B cell (primary cell): Measurements from ENCODE around the gene DYRK2. TPM values are rescaled to one million over a fixed set of nuclear protein-coding genes. Genes with fewer than 3 reads are reported as not detected.

Experiments used
- ATAC-seq: fragments of 200-7000 bp; cut with Tn5 transposase; one replicate; pipeline ENCODE4 v1.10.0; 2021; ENCODE audit warnings: low read depth, mild to moderate bottlenecking, moderate number of reproducible peaks, moderate library complexity
- CTCF ChIA-PET: fragments of 350-600 bp; sonication (Branson Sonifier 250); formaldehyde crosslinking; loops from one replicate; lab custom pipeline; 2021; ENCODE audit warnings: antibody characterized with exemption, inconsistent platforms; lab: Charles Lee
- POLR2A ChIA-PET: fragments of 350-600 bp; sonication (Branson Sonifier 250); formaldehyde crosslinking; loops from one replicate; lab custom pipeline; 2021; ENCODE audit warnings: antibody characterized with exemption; lab: Charles Lee
- DNase-seq: peaks from one replicate; pipeline ENCODE4 v3.0.0; 2013
- H2AFZ ChIP-seq: 2 replicates; pipeline ENCODE4 v1.6.1; 2012; ENCODE audit warnings: mild to moderate bottlenecking, low read depth, low read length; ENCODE audit not compliant: insufficient read depth, poor library complexity, severe bottlenecking
- H3K27ac ChIP-seq, 2 donors: 1 replicate in 1 of 2; 2 replicates in 1 of 2; pipeline ENCODE4 v1.5.1; 2012 to 2013; ENCODE audit warnings: low read length in 2 of 2, mild to moderate bottlenecking in 2 of 2, moderate library complexity in 1 of 2
- H3K27me3 ChIP-seq, 4 experiments: fragments of 200-600 bp in 1 of 4; sonication (generic) in 1 of 4; replicated peaks in 1 of 4; 1 replicate in 2 of 4; 2 replicates in 2 of 4; pipeline versions ENCODE4 v1.6.1 to v1.7.0; 2013 to 2016; ENCODE audit warnings: low read length in 3 of 4, mild to moderate bottlenecking in 2 of 4, mixed read lengths in 1 of 4, moderate library complexity in 1 of 4; ENCODE audit not compliant: insufficient read depth in 4 of 4, control insufficient read depth in 3 of 4; ENCODE audit errors: control extremely low read depth in 1 of 4
- H3K36me3 ChIP-seq, 2 experiments: replicated peaks in 1 of 2; 1 replicate in 1 of 2; 2 replicates in 1 of 2; pipeline versions ENCODE4 v1.6.1 to v1.7.1; 2013; ENCODE audit warnings: low read length in 1 of 2; ENCODE audit not compliant: insufficient read depth in 2 of 2, control insufficient read depth in 1 of 2; ENCODE audit errors: control extremely low read depth in 1 of 2, extremely low read depth in 1 of 2
- H3K4me1 ChIP-seq, 2 donors: fragments of 200-600 bp in 1 of 2; sonication (generic) in 1 of 2; 1 replicate in 1 of 2; 2 replicates in 1 of 2; pipeline versions ENCODE4 v1.5.1 to v1.6.1; 2013 to 2017; ENCODE audit warnings: low read length in 2 of 2; ENCODE audit not compliant: control insufficient read depth in 2 of 2, insufficient read depth in 2 of 2
- H3K4me2 ChIP-seq: replicated peaks from 2 replicates; pipeline ENCODE3; 2012; ENCODE audit warnings: mild to moderate bottlenecking, low read depth, low read length; ENCODE audit not compliant: poor library complexity, severe bottlenecking
- H3K4me3 ChIP-seq, 5 experiments: fragments of 200-600 bp in 1 of 5; sonication (generic) in 1 of 5; 1 replicate in 3 of 5; 2 replicates in 2 of 5; pipeline versions ENCODE4 v1.5.1 to v1.7.0; 2011 to 2016; ENCODE audit warnings: low read length in 4 of 5, mild to moderate bottlenecking in 4 of 5, low read depth in 2 of 5, control low read depth in 1 of 5, moderate library complexity in 1 of 5; ENCODE audit not compliant: insufficient read depth in 1 of 5; ENCODE audit errors: control extremely low read depth in 1 of 5, extremely low read depth in 1 of 5
- H3K79me2 ChIP-seq: fragments of 200-600 bp; sonication (generic); one replicate; pipeline ENCODE4 v1.6.0; 2016; ENCODE audit warnings: low read length; ENCODE audit not compliant: control insufficient read depth, insufficient read depth
- H3K9ac ChIP-seq: fragments of 200-600 bp; sonication (generic); 2 replicates; pipeline ENCODE4 v1.6.1; 2017; ENCODE audit warnings: mild to moderate bottlenecking, low read length, moderate library complexity
- H3K9me3 ChIP-seq, 3 donors: one replicate each; pipeline versions ENCODE4 v1.6.1 to v1.7.1; 2013; ENCODE audit warnings: low read length in 2 of 3; ENCODE audit not compliant: control insufficient read depth in 2 of 3, insufficient read depth in 1 of 3; ENCODE audit errors: control extremely low read depth in 1 of 3
- H4K20me1 ChIP-seq: 2 replicates; pipeline ENCODE4 v1.6.0; 2012; ENCODE audit warnings: mild to moderate bottlenecking, low read length; ENCODE audit not compliant: insufficient read depth, control insufficient read depth, poor library complexity, severe bottlenecking
- H3K27ac Mint-ChIP-seq: one replicate; pipeline ENCODE4 v1.8.0; 2021; ENCODE audit warnings: mixed read lengths
- H3K27me3 Mint-ChIP-seq: one replicate; pipeline ENCODE4 v1.8.0; 2021; ENCODE audit warnings: mixed read lengths
- H3K4me1 Mint-ChIP-seq: one replicate; pipeline ENCODE4 v1.8.0; 2021; ENCODE audit warnings: mixed read lengths
- H3K4me3 Mint-ChIP-seq: one replicate; pipeline ENCODE4 v1.8.0; 2021; ENCODE audit warnings: mixed read lengths
- H3K9me3 Mint-ChIP-seq: one replicate; pipeline ENCODE4 v1.8.0; 2022; ENCODE audit warnings: mixed read lengths; ENCODE audit not compliant: insufficient read depth
- CTCF ChIP-seq: fragments of 200-600 bp; IDR thresholded peaks from one replicate; pipeline ENCODE4 v1.8.0; 2022; ENCODE audit warnings: antibody characterized with exemption, mild to moderate bottlenecking
- EZH2 ChIP-seq: IDR thresholded peaks from 2 replicates; pipeline ENCODE4 v1.6.1; 2012; ENCODE audit warnings: borderline replicate concordance, low read depth, mild to moderate bottlenecking, moderate library complexity, low read length; ENCODE audit not compliant: insufficient read depth, poor library complexity, severe bottlenecking
- WGBS: methylation state at CpG from one replicate; pipeline ENCODE4 v1.1.5; 2013; ENCODE audit warnings: missing lambda C conversion rate; ENCODE audit not compliant: insufficient coverage; 5-methylcytosine and 5-hydroxymethylcytosine counted together
- intact Hi-C: fragments of 100-400 bp; cut with micrococcal nuclease; formaldehyde crosslinking; loops from one replicate; pipeline ENCODE4 v1.10.0; 2022
- polyA plus RNA-seq: library from polyadenylated mRNA; depleted of rRNA; stranded (reverse); fragments of >200 nt; gene quantifications from 2 replicates; pipeline ENCODE4 v1.2.3, GENCODE V29; 2012
- total RNA-seq, 2 donors: library from RNA; stranded (reverse); fragments of 120-200 nt in 1 of 2; gene quantifications; 1 replicate in 1 of 2; 2 replicates in 1 of 2; pipeline versions ENCODE4 v1.2.3 to v1.2.4, GENCODE V29; 2013 to 2022

DYRK2 gene
- total and polyA plus RNA-seq, 2 donors (not counting 1 experiment from before 2014, with no cell fraction given) = 21.3 to 75.3 TPM

GRCh38 chr12:67624355-67624754 lies 24.2 kb upstream of the DYRK2 start:
- H3K27ac Mint-ChIP-seq = no peak overlapping the region
- Histone ChIP-seq H3K36me3 (no peaks in the 10 kb centered on the region), H2AFZ (no peak overlapping the region), H3K27me3 (no peaks in the 10 kb centered on the region), H3K4me3 (no peak overlapping the region), H4K20me1 (no peaks in the 10 kb centered on the region), H3K79me2 (no peaks in the 10 kb centered on the region), H3K9ac (no peak overlapping the region), H3K27ac (no peak overlapping the region), H3K9me3 (peaks cover 0 to 8% (median 0%) of the 10 kb centered on the region in 3 donors), H3K4me2 (no peak overlapping the region), H3K4me1 (peaks cover 5 to 11% of the 10 kb centered on the region in 2 donors)
- peaks cover 20% of the 10 kb centered on the region for H3K4me1 Mint-ChIP-seq
- DNase-seq (no peak), ATAC-seq (no peak)
- ChIA-PET POLR2A (interaction anchor here (0.6 kb wide), 1 partner anchor 172 kb away, joined by 4 read pairs; no protein-coding TSS in a partner anchor), CTCF (no interaction called here)
- TF ChIP-seq CTCF (no peak), EZH2 (no peak)
- no peaks in the 10 kb centered on the region for H3K27me3 Mint-ChIP-seq
- H3K4me3 Mint-ChIP-seq = no peak overlapping the region
- intact Hi-C loops = no loop called here
- 100% methylated on average over 4 of the region's 6 CpGs for WGBS
- no peaks in the 10 kb centered on the region for H3K9me3 Mint-ChIP-seq

GRCh38 chr12:67625004-67625403 lies 23.5 kb upstream of the DYRK2 start:
- Histone ChIP-seq H2AFZ (no peak overlapping the region), H3K27me3 (no peaks in the 10 kb centered on the region), H3K4me3 (no peak overlapping the region), H3K4me2 (no peak overlapping the region), H3K79me2 (no peaks in the 10 kb centered on the region), H3K9ac (no peak overlapping the region), H3K4me1 (peaks cover 11 to 18% of the 10 kb centered on the region in 2 donors), H4K20me1 (no peaks in the 10 kb centered on the region), H3K27ac (no peak overlapping the region), H3K36me3 (no peaks in the 10 kb centered on the region), H3K9me3 (peaks cover 0 to 8% (median 0%) of the 10 kb centered on the region in 3 donors)
- WGBS = no CpG with 5 or more reads among the region's 1 CpG
- intact Hi-C loops = no loop called here
- Mint-ChIP-seq H3K9me3 (no peaks in the 10 kb centered on the region), H3K27me3 (no peaks in the 10 kb centered on the region), H3K4me3 (no peak overlapping the region), H3K27ac (no peak overlapping the region), H3K4me1 (peaks cover 26% of the 10 kb centered on the region)
- DNase-seq = no peak
- CTCF ChIA-PET = no interaction called here
- POLR2A ChIA-PET = no interaction called here
- ATAC-seq = no peak
- no peak for TF ChIP-seq EZH2
- TF ChIP-seq CTCF = no peak
